H1 (cell line): ENCODE measurements around the gene IL16. TPM values are rescaled to one million over a fixed set of nuclear protein-coding genes. Genes with fewer than 3 reads are reported as not detected.

ENCODE experiments used
- CTCF ChIA-PET: fragments of 300-600 bp; sonication (Branson Sonifier 250); formaldehyde crosslinking; loops from one replicate; lab custom pipeline; 2021; ENCODE audit not compliant: partially characterized antibody; lab: Charles Lee
- POLR2A ChIA-PET: fragments of 300-600 bp; sonication (Branson Sonifier 250); formaldehyde crosslinking; loops from one replicate; lab custom pipeline; 2021; ENCODE audit warnings: inconsistent platforms; ENCODE audit not compliant: partially characterized antibody; lab: Charles Lee
- DNase-seq, 2 experiments: peaks; one replicate each; pipeline versions ENCODE4 v3.0.0 to v3.0.0-alpha.2; 2010 to 2022; ENCODE audit warnings: low spot score in 2 of 2, low read depth in 1 of 2, mixed read lengths in 1 of 2
- FAIRE-seq: peaks from 2 replicates; lab custom pipeline; 2011; peaks lifted over from hg19 to GRCh38; lab: Jason Lieb, UNC
- H2AFZ ChIP-seq: 2 replicates; pipeline ENCODE4 v1.8.1; 2012; ENCODE audit warnings: low read length, inconsistent platforms
- H2AK5ac ChIP-seq: 2 replicates; pipeline ENCODE4 v1.6.1; 2013; ENCODE audit warnings: low read depth, low read length
- H2BK120ac ChIP-seq: replicated peaks from 2 replicates; pipeline ENCODE3; 2013; ENCODE audit warnings: low read depth, low read length, inconsistent platforms
- H2BK12ac ChIP-seq: 2 replicates; pipeline ENCODE4 v1.6.1; 2013; ENCODE audit warnings: low read depth, low read length
- H2BK15ac ChIP-seq: 2 replicates; pipeline ENCODE4 v1.6.1; 2013; ENCODE audit warnings: low read length
- H2BK20ac ChIP-seq: 2 replicates; pipeline ENCODE4 v1.6.1; 2013; ENCODE audit warnings: low read length
- H2BK5ac ChIP-seq: 2 replicates; pipeline ENCODE4 v1.6.1; 2013; ENCODE audit warnings: low read depth, low read length
- H3K14ac ChIP-seq: 2 replicates; pipeline ENCODE4 v1.6.1; 2013; ENCODE audit warnings: inconsistent platforms; ENCODE audit not compliant: insufficient read length
- H3K18ac ChIP-seq: 2 replicates; pipeline ENCODE4 v1.6.1; 2013; ENCODE audit warnings: low read length; ENCODE audit errors: extremely low read depth
- H3K23ac ChIP-seq: 2 replicates; pipeline ENCODE4 v1.6.1; 2013; ENCODE audit warnings: inconsistent platforms; ENCODE audit not compliant: insufficient read length
- H3K23me2 ChIP-seq: 2 replicates; pipeline ENCODE4 v1.6.1; 2013; ENCODE audit warnings: low read depth, low read length
- H3K27ac ChIP-seq: 2 replicates; pipeline ENCODE4 v1.6.1; 2011; ENCODE audit warnings: low read depth, low read length, inconsistent platforms
- H3K27me3 ChIP-seq, 4 experiments: replicated peaks in 1 of 4; 1 replicate in 1 of 4; 2 replicates in 3 of 4; pipeline versions ENCODE4 v1.6.1 to v1.8.1; 2011 to 2013; ENCODE audit warnings: low read length in 3 of 4, mild to moderate bottlenecking in 3 of 4, inconsistent platforms in 2 of 4, mixed read lengths in 2 of 4, moderate library complexity in 1 of 4; ENCODE audit not compliant: control insufficient read depth in 3 of 4, insufficient read depth in 3 of 4; ENCODE audit errors: extremely low read depth in 1 of 4
- H3K36me3 ChIP-seq, 4 experiments: 2 replicates each; pipeline versions ENCODE4 v1.6.1 to v1.8.1; 2011 to 2013; ENCODE audit warnings: mild to moderate bottlenecking in 4 of 4, low read length in 3 of 4, moderate library complexity in 2 of 4, control low read depth in 1 of 4, inconsistent platforms in 1 of 4; ENCODE audit not compliant: insufficient read depth in 4 of 4, control insufficient read depth in 2 of 4
- H3K4ac ChIP-seq: replicated peaks from 2 replicates; pipeline ENCODE3; 2013; ENCODE audit warnings: low read length, low read depth, mixed read lengths, inconsistent platforms; ENCODE audit not compliant: insufficient read length
- H3K4me1 ChIP-seq, 4 experiments: replicated peaks in 1 of 4; 1 replicate in 1 of 4; 2 replicates in 3 of 4; pipeline versions ENCODE4 v1.6.1 to v1.8.1; 2011 to 2013; ENCODE audit warnings: low read length in 3 of 4, inconsistent platforms in 2 of 4, mixed read lengths in 1 of 4; ENCODE audit not compliant: insufficient read depth in 4 of 4, control insufficient read depth in 3 of 4
- H3K4me2 ChIP-seq, 2 experiments: 2 replicates each; pipeline versions ENCODE4 v1.6.1 to v1.8.1; 2011 to 2013; ENCODE audit warnings: low read depth in 2 of 2, low read length in 2 of 2, control low read depth in 1 of 2, inconsistent platforms in 1 of 2, mild to moderate bottlenecking in 1 of 2; ENCODE audit not compliant: insufficient read depth in 1 of 2
- H3K4me3 ChIP-seq, 4 experiments: fragments of 200-600, 300-600 bp in 1 of 4; sonication (generic), shearing (Covaris generic), sonication (Bioruptor Twin) in 1 of 4; 2 replicates each; pipeline versions ENCODE4 v1.5.1 to v1.8.1; 2011 to 2016; ENCODE audit warnings: low read length in 4 of 4, low read depth in 3 of 4, control low read depth in 2 of 4, inconsistent platforms in 2 of 4, mild to moderate bottlenecking in 2 of 4, mixed read lengths in 1 of 4, moderate library complexity in 1 of 4; ENCODE audit not compliant: insufficient read depth in 2 of 4; ENCODE audit errors: extremely low read depth in 1 of 4
- H3K56ac ChIP-seq: replicated peaks from 2 replicates; pipeline ENCODE3; 2013; ENCODE audit warnings: low read depth, mild to moderate bottlenecking, mixed read lengths, low read length, inconsistent platforms; ENCODE audit not compliant: insufficient read length
- H3K79me1 ChIP-seq: 2 replicates; pipeline ENCODE4 v1.6.1; 2013; ENCODE audit warnings: low read depth, low read length, control low read depth
- H3K79me2 ChIP-seq, 2 experiments: 2 replicates each; pipeline versions ENCODE4 v1.6.1 to v1.8.1; 2012 to 2013; ENCODE audit warnings: low read length in 2 of 2, mild to moderate bottlenecking in 2 of 2, inconsistent platforms in 1 of 2; ENCODE audit not compliant: insufficient read depth in 2 of 2, control insufficient read depth in 1 of 2
- H3K9ac ChIP-seq, 4 experiments: replicated peaks in 1 of 4; 1 replicate in 1 of 4; 2 replicates in 3 of 4; pipeline versions ENCODE4 v1.6.1 to v1.8.1; 2011 to 2013; ENCODE audit warnings: low read depth in 3 of 4, low read length in 3 of 4, control low read depth in 2 of 4, mild to moderate bottlenecking in 2 of 4, moderate library complexity in 2 of 4, inconsistent platforms in 1 of 4; ENCODE audit errors: extremely low read depth in 1 of 4
- H3K9me3 ChIP-seq, 2 experiments: 2 replicates each; pipeline versions ENCODE4 v1.6.1 to v1.8.1; 2012 to 2013; ENCODE audit warnings: mild to moderate bottlenecking in 2 of 2, moderate library complexity in 2 of 2, control low read depth in 1 of 2, inconsistent platforms in 1 of 2, low read depth in 1 of 2, low read length in 1 of 2, mixed read lengths in 1 of 2; ENCODE audit not compliant: insufficient read depth in 2 of 2
- H4K20me1 ChIP-seq, 2 experiments: replicated peaks in 1 of 2; 2 replicates each; pipeline versions ENCODE3 to v1.8.1; 2011 to 2013; ENCODE audit warnings: inconsistent platforms in 2 of 2, low read length in 2 of 2, mild to moderate bottlenecking in 1 of 2; ENCODE audit not compliant: insufficient read depth in 2 of 2, control insufficient read depth in 1 of 2
- H4K5ac ChIP-seq: 2 replicates; pipeline ENCODE4 v1.6.1; 2013; ENCODE audit warnings: low read length, low read depth, mixed read lengths, inconsistent platforms; ENCODE audit not compliant: insufficient read length
- H4K8ac ChIP-seq: 2 replicates; pipeline ENCODE4 v1.8.0; 2013; ENCODE audit warnings: mild to moderate bottlenecking, moderate library complexity, low read length, inconsistent platforms; ENCODE audit not compliant: insufficient read depth; ENCODE audit errors: extremely low read depth
- H4K91ac ChIP-seq: replicated peaks from 2 replicates; pipeline ENCODE3; 2013; ENCODE audit warnings: low read length, mixed read lengths, inconsistent platforms; ENCODE audit not compliant: insufficient read length
- ASH2L ChIP-seq: fragments of 200-600, 300-600 bp; sonication (generic); IDR thresholded peaks from one replicate; pipeline ENCODE4 v1.7.1; 2017; ENCODE audit warnings: low read length
- BACH1 ChIP-seq: IDR thresholded peaks from 2 replicates; pipeline ENCODE4 v1.6.1; 2012; ENCODE audit warnings: low read length, improper control_type of control experiment
- E2F6 ChIP-seq: IDR thresholded peaks from 2 replicates; pipeline ENCODE4 v1.6.1; 2012; ENCODE audit warnings: inconsistent platforms
- EP300 ChIP-seq, 2 experiments: IDR thresholded peaks; 1 replicate in 1 of 2; 2 replicates in 1 of 2; pipeline ENCODE4 v1.6.1; 2011 to 2012; ENCODE audit warnings: low read depth in 2 of 2, low read length in 2 of 2, mild to moderate bottlenecking in 2 of 2, borderline replicate concordance in 1 of 2, inconsistent platforms in 1 of 2, moderate library complexity in 1 of 2
- GABPA ChIP-seq: IDR thresholded peaks from 2 replicates; pipeline ENCODE4 v1.6.1; 2011; ENCODE audit warnings: mild to moderate bottlenecking, low read length, moderate library complexity, borderline replicate concordance; ENCODE audit not compliant: insufficient read depth
- POLR2AphosphoS5 ChIP-seq: IDR thresholded peaks from 2 replicates; pipeline ENCODE4 v1.6.1; 2011; ENCODE audit warnings: low read depth, low read length
- POU5F1 ChIP-seq: IDR thresholded peaks from 2 replicates; pipeline ENCODE4 v1.6.1; 2011; ENCODE audit warnings: low read depth, mild to moderate bottlenecking, low read length, moderate library complexity
- RNF2 ChIP-seq: fragments of 200-900, 300-1000 bp; sonication (generic); IDR thresholded peaks from 2 replicates; pipeline ENCODE4 v1.7.1; 2016; ENCODE audit warnings: borderline replicate concordance, low read depth, mild to moderate bottlenecking, antibody characterized with exemption, low read length; ENCODE audit not compliant: poor library complexity, severe bottlenecking; ENCODE audit errors: missing control alignments
- SRF ChIP-seq: IDR thresholded peaks from 2 replicates; pipeline ENCODE4 v1.6.1; 2011; ENCODE audit warnings: mild to moderate bottlenecking, low read depth, low read length, moderate library complexity
- TCF12 ChIP-seq: IDR thresholded peaks from 2 replicates; pipeline ENCODE4 v1.6.1; 2011; ENCODE audit warnings: low read depth, mild to moderate bottlenecking, low read length
- ZNF274 ChIP-seq: IDR thresholded peaks from 2 replicates; pipeline ENCODE4 v1.7.0; 2012; ENCODE audit warnings: low read length, borderline replicate concordance; ENCODE audit errors: extremely low read depth
- WGBS, 2 experiments: shearing (Covaris generic) in 1 of 2; methylation state at CpG; one replicate each; pipeline versions ENCODE4 v1.1.6 to v1.1.7; 2013 to 2015; ENCODE audit warnings: low lambda C conversion rate in 2 of 2, mixed read lengths in 2 of 2, inconsistent platforms in 1 of 2, low coverage in 1 of 2, missing lambda C conversion rate in 1 of 2; ENCODE audit not compliant: insufficient replicate concordance in 2 of 2, insufficient coverage in 1 of 2, insufficient read length in 1 of 2; ENCODE audit errors: extremely low coverage in 1 of 2, missing lambda C conversion rate in 1 of 2; 5-methylcytosine and 5-hydroxymethylcytosine counted together
- polyA plus RNA-seq, 7 experiments: library from polyadenylated mRNA; depleted of rRNA in 3 of 7; stranded (reverse) in 5 of 7; unstranded in 2 of 7; fragments of >200 nt in 5 of 7; fragments of 200-250 nt in 2 of 7; gene quantifications; 1 replicate in 5 of 7; 2 replicates in 1 of 7; 4 replicates in 1 of 7; pipeline versions ENCODE4 v1.2.1 to v1.2.3, GENCODE V29; 2011 to 2013; ENCODE audit warnings: missing spikeins in 2 of 7, mixed read lengths in 2 of 7
- total RNA-seq: library from RNA; stranded (reverse); fragmentation: NEBNext Ultra II Directional; extraction: Animal tissue kit (Norgen Biotek cat#: 25700); gene quantifications from 2 replicates; pipeline ENCODE4 v1.2.1, GENCODE V29; 2021

The IL16 gene
- total and polyA plus RNA-seq, 2 of the 8 experiments (the other 6 are each of a cell fraction or from before 2014, with no cell fraction given): 0.03 to 0.09 TPM

GRCh38 chr15:81191701-81192100, 5.0 kb upstream of the IL16 start:
- Histone ChIP-seq H4K91ac (no peak overlapping the region), H3K9ac (no peak overlapping the region), H4K5ac (no peak overlapping the region), H4K8ac (no peak overlapping the region), H2BK15ac (no peak overlapping the region), H3K9me3 (no peaks in the 10 kb centered on the region), H3K36me3 (no peaks in the 10 kb centered on the region), H3K79me1 (no peaks in the 10 kb centered on the region), H4K20me1 (no peaks in the 10 kb centered on the region), H3K56ac (no peak overlapping the region), H2BK20ac (no peak overlapping the region), H3K23ac (no peak overlapping the region), H3K4ac (no peak overlapping the region), H3K4me3 (no peak overlapping the region), H2BK12ac (no peak overlapping the region), H3K27ac (no peak overlapping the region), H2BK5ac (no peak overlapping the region), H3K4me1 (no peaks in the 10 kb centered on the region; a peak in 1 of 7 replicates), H3K4me2 (no peak overlapping the region), H2AK5ac (no peak overlapping the region), H3K79me2 (no peaks in the 10 kb centered on the region), H3K18ac (no peak overlapping the region), H2AFZ (no peak overlapping the region), H2BK120ac (no peak overlapping the region), H3K14ac (no peak overlapping the region), H3K27me3 (no peaks in the 10 kb centered on the region), H3K23me2 (no peaks in the 10 kb centered on the region)
- ChIA-PET POLR2A (no interaction called here), CTCF (interaction anchor here (0.7 to 3.5 kb wide), 10 partner anchors 9 to 83 kb away, joined by 3 to 14 read pairs (median 4); no protein-coding TSS in a partner anchor)
- peak in 1 of 2 experiments; percentile 17 for DNase-seq
- no peak for FAIRE-seq
- 89% methylated on average over 3 of the region's 3 CpGs; no CpG with 5 or more reads in 1 of the 2 experiments for WGBS, 2 experiments
- no peak for TF ChIP-seq ASH2L
- TF ChIP-seq EP300 (IDR thresholded peaks at IDR 0.05; ENCODE audit: borderline replicate concordance in 1 of 2, low read depth in 2 of 2, low read length in 2 of 2): no peak
- no peak for TF ChIP-seq ZNF274
- TF ChIP-seq GABPA: no peak
- TF ChIP-seq BACH1: no peak
- TF ChIP-seq POU5F1: no peak
- no peak for TF ChIP-seq SRF
- no peak for TF ChIP-seq E2F6
- TF ChIP-seq POLR2AphosphoS5: no peak
- TF ChIP-seq TCF12: no peak
- TF ChIP-seq RNF2: no peak
